ENCODE data around the gene EMC6. TPM values are rescaled to one million over a fixed set of nuclear protein-coding genes. Genes with fewer than 3 reads are reported as not detected.

EMC6 gene
- total RNA-seq (2014; rRNA removed; shearing (Covaris generic)), result 15.9 and 26.6 TPM in 2 replicates

GRCh38 chr17:3668279-3669084 is at the start of gene EMC6, which contains the start of gene TAX1BP3:
EMC6 (plus strand) TSS chr17:3668812; CDS start chr17:3669147, 335 bp downstream.
TAX1BP3 (minus strand) TSS chr17:3668578; CDS start chr17:3668526, 52 bp downstream.
- DNase-seq (ENCODE audit: low spot score), result peak; percentile 87

- DNase-seq (ENCODE audit: low spot score), result no peak
Measured at GRCh38 chr17:3621146-3621720, 47.4 kb upstream of the EMC6 start.

- no peak for DNase-seq (ENCODE audit: low spot score)
Measured at GRCh38 chr17:3622977-3623594, 45.5 kb upstream of the EMC6 start.

- DNase-seq (ENCODE audit: low spot score), result no peak
Measured at GRCh38 chr17:3626831-3627768, 41.5 kb upstream of the EMC6 start.

GRCh38 chr17:3627769-3628167 is 40.8 kb upstream of the EMC6 start:
- DNase-seq (ENCODE audit: low spot score), result no peak

GRCh38 chr17:3630781-3631180 is 37.8 kb upstream of the EMC6 start:
- DNase-seq (ENCODE audit: low spot score), result no peak

- DNase-seq (ENCODE audit: low spot score), result no peak
Measured at GRCh38 chr17:3632287-3632686, 36.3 kb upstream of the EMC6 start.

GRCh38 chr17:3635474-3636153 is 33.0 kb upstream of the EMC6 start:
- no peak for DNase-seq (ENCODE audit: low spot score)

GRCh38 chr17:3636154-3636907 is 32.3 kb upstream of the EMC6 start, which contains the start of the genes CTNS and SHPK:
CTNS (plus strand) TSS chr17:3636760; CDS start chr17:3640207, 3,447 bp downstream.
SHPK (minus strand) TSS chr17:3636250; CDS start chr17:3636219, 31 bp downstream.
- DNase-seq (ENCODE audit: low spot score), result peak; percentile 84

- DNase-seq (ENCODE audit: low spot score), result no peak
Measured at GRCh38 chr17:3636908-3637373, 31.7 kb upstream of the EMC6 start.

GRCh38 chr17:3639981-3640596 is 28.5 kb upstream of the EMC6 start:
- no peak for DNase-seq (ENCODE audit: low spot score)

GRCh38 chr17:3641014-3641413 is 27.6 kb upstream of the EMC6 start:
- DNase-seq (ENCODE audit: low spot score), result no peak

- DNase-seq (ENCODE audit: low spot score), result no peak
Measured at GRCh38 chr17:3641717-3642486, 26.7 kb upstream of the EMC6 start.

GRCh38 chr17:3643889-3644349 is 24.7 kb upstream of the EMC6 start:
- no peak for DNase-seq (ENCODE audit: low spot score)

- DNase-seq (ENCODE audit: low spot score), result no peak
Measured at GRCh38 chr17:3645310-3645709, 23.3 kb upstream of the EMC6 start.

GRCh38 chr17:3647251-3647650 is 21.4 kb upstream of the EMC6 start:
- DNase-seq (ENCODE audit: low spot score), result no peak

GRCh38 chr17:3647769-3648555 is 20.6 kb upstream of the EMC6 start:
- DNase-seq (ENCODE audit: low spot score), result peak; percentile 42

GRCh38 chr17:3655766-3656165 is 12.8 kb upstream of the EMC6 start:
- no peak for DNase-seq (ENCODE audit: low spot score)

All from H4 (cell line).